ENCODE results near the gene NKPD1.

NKPD1 gene

GRCh38 chr19:45117167-45117594 lies 43.6 kb downstream of the NKPD1 start:
- DNase-seq, result peak; percentile 22 to 31

- no peak for DNase-seq
Observed at GRCh38 chr19:45115809-45116615, 44.8 kb downstream of the NKPD1 start.

GRCh38 chr19:45114116-45114515 lies 46.7 kb downstream of the NKPD1 start:
- DNase-seq, result no peak

- DNase-seq, result no peak
Observed at GRCh38 chr19:45113628-45114027, 47.2 kb downstream of the NKPD1 start.

GRCh38 chr19:45112111-45112827 lies 48.5 kb downstream of the NKPD1 start:
- DNase-seq, result no peak

Data from CD4-positive, alpha-beta T cell treated with Interleukin-4 for 1 hour (primary cell).